K562 (cell line): ENCODE results near the gene TULP3. TPM values are rescaled to one million over a fixed set of nuclear protein-coding genes. Genes with fewer than 3 reads are reported as not detected.

Experiments
- BRD4 ChIP-seq: fragments of 200-600 bp; sonication (generic); IDR thresholded peaks from 2 replicates; pipeline ENCODE4 v1.6.1; 2017; ENCODE audit warnings: inconsistent platforms
- CXXC5 ChIP-seq: fragments of 250-450 bp; sonication (Bioruptor Pico); IDR thresholded peaks from 2 replicates; pipeline ENCODE4 v1.8.0; 2022; ENCODE audit warnings: inconsistent platforms, mild to moderate bottlenecking, moderate library complexity
- DACH1 ChIP-seq: fragments of 450-650 bp; IDR thresholded peaks from 2 replicates; pipeline ENCODE4 v1.6.1; 2018; ENCODE audit not compliant: partially characterized antibody
- FOS ChIP-seq: IDR thresholded peaks from 3 replicates; pipeline ENCODE4 v1.6.1; 2011; ENCODE audit not compliant: insufficient read length; ENCODE audit errors: extremely low read depth
- FOXM1 ChIP-seq, 2 experiments: fragments of 450-650 bp in 1 of 2; sonication (generic) in 1 of 2; formaldehyde crosslinking in 1 of 2; IDR thresholded peaks; 2 replicates each; pipeline versions ENCODE4 v1.6.1 to v1.9.0; 2017 to 2022; ENCODE audit warnings: low read depth in 2 of 2, mild to moderate bottlenecking in 2 of 2, missing genetic modification reagents in 1 of 2, moderate library complexity in 1 of 2
- GABPB1 ChIP-seq: sonication (generic); formaldehyde crosslinking; IDR thresholded peaks from 2 replicates; pipeline ENCODE4 v1.8.0; 2022; ENCODE audit warnings: mild to moderate bottlenecking, missing genetic modification reagents
- KDM5B ChIP-seq: fragments of 200-600 bp; sonication (generic); IDR thresholded peaks from 2 replicates; pipeline ENCODE4 v1.6.1; 2012; ENCODE audit warnings: low read depth, mild to moderate bottlenecking, moderate library complexity, low read length, control low read depth, inconsistent platforms; ENCODE audit not compliant: insufficient replicate concordance
- KLF10 ChIP-seq: fragments of 250-450 bp; sonication (Bioruptor Pico); IDR thresholded peaks from 2 replicates; pipeline ENCODE4 v1.6.1; 2021; ENCODE audit warnings: matching md5 sums
- NR2C2 ChIP-seq, 2 experiments: fragments of 200-800 bp in 1 of 2; sonication (Bioruptor generic) in 1 of 2; sonication (generic) in 1 of 2; formaldehyde crosslinking in 1 of 2; IDR thresholded peaks; 2 replicates each; pipeline versions ENCODE4 v1.6.1 to v1.8.0; 2016 to 2022; ENCODE audit warnings: mild to moderate bottlenecking in 1 of 2, missing compliant biosample characterization in 1 of 2, missing genetic modification characterization in 1 of 2, missing genetic modification reagents in 1 of 2
- RHOXF2B ChIP-seq: fragments of 250-450 bp; sonication (Bioruptor Pico); conservative IDR thresholded peaks from 2 replicates; pipeline ENCODE4 v1.5.1; 2021
- SETDB1 ChIP-seq: IDR thresholded peaks from one replicate; pipeline ENCODE4 v1.6.1; 2012; ENCODE audit warnings: low read length, control low read depth, inconsistent platforms
- SIN3B ChIP-seq: fragments of 450-650 bp; IDR thresholded peaks from 2 replicates; pipeline ENCODE4 v1.6.1; 2017; ENCODE audit warnings: low read depth, mild to moderate bottlenecking, moderate library complexity
- YY1 ChIP-seq, 3 experiments: IDR thresholded peaks; 2 replicates each; pipeline ENCODE4 v1.6.1; 2011; ENCODE audit warnings: low read length in 2 of 3, mild to moderate bottlenecking in 2 of 3, moderate library complexity in 2 of 3, borderline replicate concordance in 1 of 3, control low read depth in 1 of 3, low read depth in 1 of 3; ENCODE audit not compliant: insufficient read depth in 3 of 3, insufficient replicate concordance in 2 of 3, control insufficient read depth in 1 of 3, insufficient read length in 1 of 3; ENCODE audit errors: extremely low read depth in 1 of 3
- ZBED1 ChIP-seq: IDR thresholded peaks from 2 replicates; pipeline ENCODE4 v1.6.1; 2014
- ZFX ChIP-seq: sonication (generic); formaldehyde crosslinking; IDR thresholded peaks from 2 replicates; pipeline ENCODE4 v1.8.0; 2022; ENCODE audit warnings: mild to moderate bottlenecking, missing genetic modification reagents, moderate library complexity
- ZNF263 ChIP-seq: sonication (generic); formaldehyde crosslinking; IDR thresholded peaks from 2 replicates; pipeline ENCODE4 v1.8.0; 2022; ENCODE audit warnings: mild to moderate bottlenecking, missing genetic modification reagents, borderline replicate concordance
- ZNF695 ChIP-seq: fragments of 450-650 bp; formaldehyde crosslinking; IDR thresholded peaks from 2 replicates; pipeline ENCODE4 v1.4.0; 2020; ENCODE audit warnings: mild to moderate bottlenecking, moderate library complexity
- ZNF696 ChIP-seq: fragments of 250-450 bp; sonication (Bioruptor Pico); conservative IDR thresholded peaks from 2 replicates; pipeline ENCODE4 v1.4.0; 2020; ENCODE audit warnings: mild to moderate bottlenecking, moderate library complexity
- polyA plus RNA-seq, 8 experiments: library from polyadenylated mRNA; depleted of rRNA in 4 of 8; stranded (reverse) in 5 of 8; unstranded in 3 of 8; fragments of >200 nt; fragmentation: Nextera tagmentation in 2 of 8; fragmentation: Illumina TruSeq in 1 of 8; extraction: Ambion mirVana in 2 of 8; extraction: Trizol in 1 of 8; gene quantifications; 2 replicates each; pipeline versions ENCODE4 v1.2.1 to v1.2.3, GENCODE V29; 2011 to 2014; ENCODE audit warnings: inconsistent platforms in 1 of 8, missing spikeins in 1 of 8
- total RNA-seq, 7 experiments: library from RNA; depleted of rRNA in 6 of 7; stranded (reverse); fragments of >200 nt in 6 of 7; fragmentation: Illumina TruSeq in 2 of 7; extraction: Trizol in 2 of 7; gene quantifications; 2 replicates each; pipeline versions ENCODE4 v1.2.1 to v1.2.3, GENCODE V29; 2011 to 2021; ENCODE audit warnings: low replicate concordance in 1 of 7
- TF ChIP-seq, protein P1 (sequence below): IDR thresholded peaks from 3 replicates; pipeline ENCODE4 v1.6.1; 2011; ENCODE audit warnings: borderline replicate concordance, mild to moderate bottlenecking, moderate library complexity; ENCODE audit not compliant: insufficient read length; ENCODE audit errors: extremely low read depth
- TF ChIP-seq, protein P2 (sequence below): fragments of 450-650 bp; formaldehyde crosslinking; IDR thresholded peaks from 2 replicates; pipeline ENCODE4 v1.4.0; 2022; ENCODE audit warnings: missing genetic modification characterization
- TF ChIP-seq, protein P3 (sequence below): fragments of 450-650 bp; IDR thresholded peaks from 2 replicates; pipeline ENCODE4 v1.6.1; 2016
- TF ChIP-seq, protein P4 (sequence below): sonication (generic); formaldehyde crosslinking; IDR thresholded peaks from 2 replicates; pipeline ENCODE4 v1.9.0; 2022; ENCODE audit warnings: mild to moderate bottlenecking, missing genetic modification reagents

The TULP3 gene
- total and polyA plus RNA-seq, 9 of the 15 experiments (the other 6 are each of a cell fraction or from before 2014, with no cell fraction given) = 3.6 to 13.3 (median 7.3) TPM

DNA sequence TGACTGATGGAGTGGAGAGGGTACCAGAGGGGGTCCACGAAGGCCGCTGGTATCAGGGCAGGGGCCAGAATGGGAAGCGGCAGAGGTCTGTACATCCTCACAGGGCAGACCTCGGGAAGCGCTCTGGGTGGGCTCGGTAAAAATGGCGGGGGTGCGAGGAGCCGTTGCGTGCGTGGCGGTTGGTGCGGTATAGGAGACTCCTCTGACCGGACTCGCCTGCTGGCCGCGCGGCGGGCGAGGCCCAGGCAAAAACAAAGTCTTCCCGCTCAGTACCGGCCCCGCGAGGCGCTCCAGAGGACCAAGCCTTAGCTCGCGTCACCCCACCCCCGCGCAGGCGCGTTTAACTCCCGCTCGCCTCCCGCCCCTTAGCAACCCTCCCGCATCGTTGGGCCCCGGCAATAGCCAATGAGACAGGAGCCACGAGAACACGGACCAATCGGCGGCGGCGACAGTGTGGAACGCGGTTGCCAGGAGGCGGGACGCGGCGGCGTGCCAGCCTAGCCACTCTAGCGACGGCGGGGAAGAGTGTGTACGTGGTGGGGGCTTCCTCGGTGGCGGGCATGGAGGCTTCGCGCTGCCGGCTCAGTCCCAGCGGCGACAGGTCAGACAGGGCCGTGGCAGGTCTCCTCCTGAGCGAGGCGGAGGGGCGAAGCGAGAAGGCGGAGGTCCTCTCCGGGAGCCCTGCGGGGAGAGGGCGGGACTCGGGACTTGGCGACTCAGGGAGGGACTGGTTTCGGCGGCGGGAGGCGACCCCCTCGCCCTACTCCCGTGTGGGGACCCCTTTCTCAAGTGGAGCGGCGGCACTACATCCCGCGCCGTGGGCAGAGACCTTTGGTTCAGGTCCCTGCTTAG lies at the start of gene TULP3 (continued):
- TF ChIP-seq BRD4 (no peak), ZNF263 (CRISPR knock-in tag) (no peak), KLF10 (CRISPR knock-in tag) (no peak), GABPB1 (CRISPR knock-in tag) (peak; percentile 46), KDM5B (peak; percentile 33), SETDB1 (no peak), FOS (peak; percentile 89), YY1 (IDR thresholded peaks at IDR 0.05; ENCODE audit: borderline replicate concordance in 1 of 3, control insufficient read depth in 1 of 3, extremely low read depth in 1 of 3, insufficient read depth in 3 of 3, insufficient read length in 1 of 3, insufficient replicate concordance in 2 of 3, low read depth in 1 of 3, low read length in 2 of 3) (peak in 1 of 3 experiments; percentile 21), ZFX (CRISPR knock-in tag) (peak; percentile 81), NR2C2 (CRISPR knock-in tag; IDR thresholded peaks at IDR 0.05) (no peak), NR2C2 (tag; IDR thresholded peaks at IDR 0.05) (no peak), ZNF695 (CRISPR knock-in tag) (no peak), ZNF696 (CRISPR knock-in tag) (no peak), FOXM1 (IDR thresholded peaks at IDR 0.05; ENCODE audit: low read depth) (no peak), FOXM1 (CRISPR knock-in tag; IDR thresholded peaks at IDR 0.05; ENCODE audit: low read depth) (no peak), SIN3B (no peak), RHOXF2B (CRISPR knock-in tag) (no peak), ZBED1 (no peak), CXXC5 (CRISPR knock-in tag) (peak; percentile 87), DACH1 (no peak)
- TF ChIP-seq, protein P1, sequence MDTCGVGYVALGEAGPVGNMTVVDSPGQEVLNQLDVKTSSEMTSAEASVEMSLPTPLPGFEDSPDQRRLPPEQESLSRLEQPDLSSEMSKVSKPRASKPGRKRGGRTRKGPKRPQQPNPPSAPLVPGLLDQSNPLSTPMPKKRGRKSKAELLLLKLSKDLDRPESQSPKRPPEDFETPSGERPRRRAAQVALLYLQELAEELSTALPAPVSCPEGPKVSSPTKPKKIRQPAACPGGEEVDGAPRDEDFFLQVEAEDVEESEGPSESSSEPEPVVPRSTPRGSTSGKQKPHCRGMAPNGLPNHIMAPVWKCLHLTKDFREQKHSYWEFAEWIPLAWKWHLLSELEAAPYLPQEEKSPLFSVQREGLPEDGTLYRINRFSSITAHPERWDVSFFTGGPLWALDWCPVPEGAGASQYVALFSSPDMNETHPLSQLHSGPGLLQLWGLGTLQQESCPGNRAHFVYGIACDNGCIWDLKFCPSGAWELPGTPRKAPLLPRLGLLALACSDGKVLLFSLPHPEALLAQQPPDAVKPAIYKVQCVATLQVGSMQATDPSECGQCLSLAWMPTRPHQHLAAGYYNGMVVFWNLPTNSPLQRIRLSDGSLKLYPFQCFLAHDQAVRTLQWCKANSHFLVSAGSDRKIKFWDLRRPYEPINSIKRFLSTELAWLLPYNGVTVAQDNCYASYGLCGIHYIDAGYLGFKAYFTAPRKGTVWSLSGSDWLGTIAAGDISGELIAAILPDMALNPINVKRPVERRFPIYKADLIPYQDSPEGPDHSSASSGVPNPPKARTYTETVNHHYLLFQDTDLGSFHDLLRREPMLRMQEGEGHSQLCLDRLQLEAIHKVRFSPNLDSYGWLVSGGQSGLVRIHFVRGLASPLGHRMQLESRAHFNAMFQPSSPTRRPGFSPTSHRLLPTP = no peak
- TF ChIP-seq, protein P2, sequence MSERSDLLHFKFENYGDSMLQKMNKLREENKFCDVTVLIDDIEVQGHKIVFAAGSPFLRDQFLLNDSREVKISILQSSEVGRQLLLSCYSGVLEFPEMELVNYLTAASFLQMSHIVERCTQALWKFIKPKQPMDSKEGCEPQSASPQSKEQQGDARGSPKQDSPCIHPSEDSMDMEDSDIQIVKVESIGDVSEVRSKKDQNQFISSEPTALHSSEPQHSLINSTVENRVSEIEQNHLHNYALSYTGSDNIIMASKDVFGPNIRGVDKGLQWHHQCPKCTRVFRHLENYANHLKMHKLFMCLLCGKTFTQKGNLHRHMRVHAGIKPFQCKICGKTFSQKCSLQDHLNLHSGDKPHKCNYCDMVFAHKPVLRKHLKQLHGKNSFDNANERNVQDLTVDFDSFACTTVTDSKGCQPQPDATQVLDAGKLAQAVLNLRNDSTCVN = no peak
- TF ChIP-seq, protein P3, sequence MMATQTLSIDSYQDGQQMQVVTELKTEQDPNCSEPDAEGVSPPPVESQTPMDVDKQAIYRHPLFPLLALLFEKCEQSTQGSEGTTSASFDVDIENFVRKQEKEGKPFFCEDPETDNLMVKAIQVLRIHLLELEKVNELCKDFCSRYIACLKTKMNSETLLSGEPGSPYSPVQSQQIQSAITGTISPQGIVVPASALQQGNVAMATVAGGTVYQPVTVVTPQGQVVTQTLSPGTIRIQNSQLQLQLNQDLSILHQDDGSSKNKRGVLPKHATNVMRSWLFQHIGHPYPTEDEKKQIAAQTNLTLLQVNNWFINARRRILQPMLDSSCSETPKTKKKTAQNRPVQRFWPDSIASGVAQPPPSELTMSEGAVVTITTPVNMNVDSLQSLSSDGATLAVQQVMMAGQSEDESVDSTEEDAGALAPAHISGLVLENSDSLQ = peak; percentile 57; the same call in 1 of the 2 replicates
- TF ChIP-seq, protein P4, sequence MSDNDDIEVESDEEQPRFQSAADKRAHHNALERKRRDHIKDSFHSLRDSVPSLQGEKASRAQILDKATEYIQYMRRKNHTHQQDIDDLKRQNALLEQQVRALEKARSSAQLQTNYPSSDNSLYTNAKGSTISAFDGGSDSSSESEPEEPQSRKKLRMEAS (CRISPR knock-in tag) = peak; percentile 50; the same call in 1 of the 2 replicates
